K562 (cell line): ENCODE measurements around the gene RNF13. TPM values are rescaled to one million over a fixed set of nuclear protein-coding genes. Genes with fewer than 3 reads are reported as not detected.

Experiments used
- BRF1 ChIP-seq: IDR thresholded peaks from 3 replicates; pipeline ENCODE4 v1.6.1; 2011; ENCODE audit warnings: borderline replicate concordance, mild to moderate bottlenecking; ENCODE audit not compliant: insufficient read length; ENCODE audit errors: extremely low read depth
- CBX8 ChIP-seq: fragments of 200-600 bp; sonication (generic); IDR thresholded peaks from 2 replicates; pipeline ENCODE4 v1.6.1; 2012; ENCODE audit warnings: borderline replicate concordance, mixed run types, low read depth, mild to moderate bottlenecking, moderate library complexity, mixed read lengths, low read length, control low read depth, inconsistent platforms; ENCODE audit not compliant: poor library complexity, severe bottlenecking; ENCODE audit errors: extremely low read depth
- CHD1 ChIP-seq: fragments of 200-600 bp; sonication (generic); IDR thresholded peaks from one replicate; pipeline ENCODE4 v1.6.1; 2012; ENCODE audit warnings: mild to moderate bottlenecking, moderate library complexity, low read length, inconsistent platforms
- E2F8 ChIP-seq: fragments of 450-650 bp; IDR thresholded peaks from 2 replicates; pipeline ENCODE4 v1.7.1; 2018; ENCODE audit warnings: mild to moderate bottlenecking, low read depth; ENCODE audit not compliant: partially characterized antibody
- EWSR1 ChIP-seq: fragments of 450-650 bp; IDR thresholded peaks from 2 replicates; pipeline ENCODE4 v1.6.1; 2018; ENCODE audit warnings: borderline replicate concordance, mild to moderate bottlenecking, low read depth, moderate library complexity; ENCODE audit not compliant: partially characterized antibody
- FOS ChIP-seq: IDR thresholded peaks from 3 replicates; pipeline ENCODE4 v1.6.1; 2011; ENCODE audit not compliant: insufficient read length; ENCODE audit errors: extremely low read depth
- HES1 ChIP-seq: fragments of 450-650 bp; IDR thresholded peaks from 2 replicates; pipeline ENCODE4 v1.6.1; 2016; ENCODE audit warnings: low read depth, mild to moderate bottlenecking, moderate library complexity
- IRF1 ChIP-seq: sonication (generic); formaldehyde crosslinking; IDR thresholded peaks from 2 replicates; pipeline ENCODE4 v1.8.0; 2022; ENCODE audit warnings: missing genetic modification reagents, mild to moderate bottlenecking, borderline replicate concordance
- KDM1A ChIP-seq, 2 experiments: fragments of 450-650 bp; IDR thresholded peaks; 2 replicates each; pipeline ENCODE4 v1.6.1; 2016; ENCODE audit warnings: mild to moderate bottlenecking in 2 of 2
- KDM4B ChIP-seq, 2 experiments: fragments of 450-650 bp in 1 of 2; sonication (generic) in 1 of 2; IDR thresholded peaks; 2 replicates each; pipeline ENCODE4 v1.6.1; 2016 to 2017; ENCODE audit warnings: borderline replicate concordance in 2 of 2, antibody characterized with exemption in 1 of 2, low read depth in 1 of 2, mild to moderate bottlenecking in 1 of 2
- PRMT5 ChIP-seq: sonication (generic); formaldehyde crosslinking; IDR thresholded peaks from 2 replicates; pipeline ENCODE4 v1.5.0; 2020; ENCODE audit warnings: missing genetic modification reagents
- RBM22 ChIP-seq: fragments of 200-400 bp; formaldehyde crosslinking; IDR thresholded peaks from 2 replicates; pipeline ENCODE4 v1.6.1; 2018; ENCODE audit warnings: low read length, low read depth; ENCODE audit not compliant: poor library complexity, severe bottlenecking
- RBM39 ChIP-seq: fragments of 200-400 bp; formaldehyde crosslinking; optimal IDR thresholded peaks from 2 replicates; pipeline ENCODE3; 2018; ENCODE audit warnings: low read depth, low read length
- SNRNP70 ChIP-seq: fragments of 200-400 bp; formaldehyde crosslinking; optimal IDR thresholded peaks from 2 replicates; pipeline ENCODE3; 2017; ENCODE audit warnings: low read depth, low read length
- SP1 ChIP-seq: sonication (generic); formaldehyde crosslinking; IDR thresholded peaks from 2 replicates; pipeline ENCODE4 v1.8.1; 2022; ENCODE audit warnings: mild to moderate bottlenecking, missing genetic modification reagents
- TCF7L2 ChIP-seq: fragments of 150-350 bp; IDR thresholded peaks from 2 replicates; pipeline ENCODE4 v1.6.1; 2016; ENCODE audit warnings: low read depth, mild to moderate bottlenecking, low read length, moderate library complexity
- ZBTB7A ChIP-seq: IDR thresholded peaks from 2 replicates; pipeline ENCODE4 v1.6.1; 2011; ENCODE audit warnings: low read depth, mild to moderate bottlenecking, low read length, moderate library complexity, borderline replicate concordance; ENCODE audit not compliant: control insufficient read depth
- ZNF124 ChIP-seq: sonication (generic); formaldehyde crosslinking; IDR thresholded peaks from 2 replicates; pipeline ENCODE4 v1.8.1; 2022; ENCODE audit warnings: missing genetic modification reagents
- ZNF224 ChIP-seq: sonication (generic); formaldehyde crosslinking; IDR thresholded peaks from 2 replicates; pipeline ENCODE4 v1.8.0; 2022; ENCODE audit warnings: mild to moderate bottlenecking, missing genetic modification reagents
- ZNF23 ChIP-seq: fragments of 250-450 bp; sonication (Bioruptor Pico); IDR thresholded peaks from 2 replicates; pipeline ENCODE4 v1.4.0; 2020; ENCODE audit warnings: mild to moderate bottlenecking
- ZNF449 ChIP-seq: fragments of 250-450 bp; sonication (Bioruptor Pico); IDR thresholded peaks from 2 replicates; pipeline ENCODE4 v1.8.0; 2022; ENCODE audit warnings: moderate library complexity, mild to moderate bottlenecking, inconsistent platforms
- ZNF583 ChIP-seq: fragments of 250-450 bp; sonication (Bioruptor Pico); IDR thresholded peaks from 2 replicates; pipeline ENCODE4 v1.4.0; 2020
- polyA plus RNA-seq, 8 experiments: library from polyadenylated mRNA; depleted of rRNA in 4 of 8; stranded (reverse) in 5 of 8; unstranded in 3 of 8; fragments of >200 nt; fragmentation: Nextera tagmentation in 2 of 8; fragmentation: Illumina TruSeq in 1 of 8; extraction: Ambion mirVana in 2 of 8; extraction: Trizol in 1 of 8; gene quantifications; 2 replicates each; pipeline versions ENCODE4 v1.2.1 to v1.2.3, GENCODE V29; 2011 to 2014; ENCODE audit warnings: inconsistent platforms in 1 of 8, missing spikeins in 1 of 8
- total RNA-seq, 7 experiments: library from RNA; depleted of rRNA in 6 of 7; stranded (reverse); fragments of >200 nt in 6 of 7; fragmentation: Illumina TruSeq in 2 of 7; extraction: Trizol in 2 of 7; gene quantifications; 2 replicates each; pipeline versions ENCODE4 v1.2.1 to v1.2.3, GENCODE V29; 2011 to 2021; ENCODE audit warnings: low replicate concordance in 1 of 7

The RNF13 gene
- total and polyA plus RNA-seq, 9 of the 15 experiments (the other 6 are each of a cell fraction or from before 2014, with no cell fraction given): 12.7 to 35.8 (median 18.9) TPM

- TF ChIP-seq TCF7L2 (no peak), KDM4B (IDR thresholded peaks at IDR 0.05; ENCODE audit: borderline replicate concordance in 2 of 2, low read depth in 1 of 2) (no peak), SNRNP70 (no peak), CHD1 (peak; percentile 33), EWSR1 (no peak), E2F8 (no peak), RBM22 (no peak), ZNF583 (CRISPR knock-in tag) (no peak), ZNF224 (no peak), IRF1 (no peak), ZNF124 (CRISPR knock-in tag) (no peak), ZNF449 (CRISPR knock-in tag) (no peak), PRMT5 (CRISPR knock-in tag) (no peak), SP1 (CRISPR knock-in tag) (no peak), BRF1 (no peak), RBM39 (no peak), CBX8 (no peak), HES1 (no peak), ZBTB7A (no peak), ZNF23 (CRISPR knock-in tag) (no peak), KDM1A (IDR thresholded peaks at IDR 0.05) (no peak), FOS (no peak)
These were observed 609 bp downstream of the RNF13 start (continued) for GRCh38 chr3:149813367-149814281.
